GM23338 (cell line): ENCODE data around the gene OBI1. TPM values are rescaled to one million over a fixed set of nuclear protein-coding genes. Genes with fewer than 3 reads are reported as not detected.

Experiments used
- ATAC-seq: fragments of 200-7000 bp; cut with Tn5 transposase; 3 replicates; pipeline ENCODE4 v1.9.1; 2020
- DNase-seq: peaks from one replicate; pipeline ENCODE4 v3.0.0-alpha.2; 2015; ENCODE audit warnings: low spot score
- H2AFZ ChIP-seq: fragments of 200-600 bp; sonication (generic); 2 replicates; pipeline ENCODE4 v1.8.0; 2016; ENCODE audit warnings: antibody characterized with exemption, mild to moderate bottlenecking, moderate library complexity
- H3F3A ChIP-seq: fragments of 200-600 bp; sonication (generic); replicated peaks from 2 replicates; pipeline ENCODE4 v1.8.0; 2017; ENCODE audit warnings: antibody characterized with exemption, mixed run types, low read depth
- H3K27ac ChIP-seq: fragments of 200-600 bp; sonication (generic); 2 replicates; pipeline ENCODE4 v1.6.1; 2016; ENCODE audit warnings: low read depth
- H3K27me3 ChIP-seq: fragments of 200-600 bp; sonication (generic); 2 replicates; pipeline ENCODE4 v1.8.0; 2016; ENCODE audit warnings: mild to moderate bottlenecking, mixed run types, moderate library complexity; ENCODE audit not compliant: insufficient read depth
- H3K36me3 ChIP-seq: fragments of 200-600 bp; sonication (generic); 2 replicates; pipeline ENCODE4 v1.8.0; 2016; ENCODE audit warnings: mild to moderate bottlenecking; ENCODE audit not compliant: insufficient read depth
- H3K4me1 ChIP-seq: fragments of 200-600 bp; sonication (generic); 2 replicates; pipeline ENCODE4 v1.8.0; 2016; ENCODE audit warnings: mild to moderate bottlenecking, moderate library complexity; ENCODE audit not compliant: insufficient read depth
- H3K4me2 ChIP-seq: fragments of 200-600 bp; sonication (generic); 2 replicates; pipeline ENCODE4 v1.7.1; 2017; ENCODE audit warnings: mixed run types
- H3K4me3 ChIP-seq: fragments of 200-600 bp; sonication (generic); 2 replicates; pipeline ENCODE4 v1.6.1; 2016; ENCODE audit warnings: mixed run types
- H3K79me2 ChIP-seq: fragments of 200-600 bp; sonication (generic); replicated peaks from 2 replicates; pipeline ENCODE4 v1.8.0; 2017; ENCODE audit warnings: mild to moderate bottlenecking; ENCODE audit not compliant: insufficient read depth
- H3K9me2 ChIP-seq: fragments of 200-600 bp; sonication (generic); 2 replicates; pipeline ENCODE4 v1.8.0; 2017; ENCODE audit not compliant: insufficient read depth
- H4K20me1 ChIP-seq: fragments of 200-600 bp; sonication (generic); replicated peaks from 2 replicates; pipeline ENCODE4 v1.8.0; 2017; ENCODE audit warnings: mild to moderate bottlenecking; ENCODE audit not compliant: insufficient read depth
- H3K27ac Mint-ChIP-seq: 2 replicates; pipeline ENCODE4 v1.8.0; 2020; ENCODE audit warnings: inconsistent platforms, mild to moderate bottlenecking, moderate library complexity, mixed read lengths
- H3K27me3 Mint-ChIP-seq: 3 replicates; pipeline ENCODE4 v1.8.0; 2022; ENCODE audit warnings: low read depth, mild to moderate bottlenecking, moderate library complexity, mixed read lengths, inconsistent platforms; ENCODE audit not compliant: insufficient read depth, poor library complexity
- H3K36me3 Mint-ChIP-seq: 3 replicates; pipeline ENCODE4 v1.8.0; 2021; ENCODE audit warnings: low read depth, mild to moderate bottlenecking, inconsistent platforms, moderate library complexity, mixed read lengths
- H3K4me1 Mint-ChIP-seq: 3 replicates; pipeline ENCODE4 v1.8.0; 2020; ENCODE audit warnings: mild to moderate bottlenecking, inconsistent platforms, mixed read lengths
- H3K4me3 Mint-ChIP-seq: 3 replicates; pipeline ENCODE4 v1.8.0; 2021; ENCODE audit warnings: moderate library complexity, mild to moderate bottlenecking, inconsistent platforms, mixed read lengths
- H3K9me3 Mint-ChIP-seq: 3 replicates; pipeline ENCODE4 v1.8.0; 2020; ENCODE audit warnings: moderate library complexity, mild to moderate bottlenecking, inconsistent platforms, mixed read lengths
- CTCF ChIP-seq, 2 experiments: fragments of 200-600 bp in 1 of 2; sonication (generic) in 1 of 2; conservative IDR thresholded peaks; 2 replicates each; pipeline versions ENCODE4 v1.5.1 to v1.6.1; 2016 to 2017; ENCODE audit warnings: antibody characterized with exemption in 2 of 2, low read depth in 2 of 2, mild to moderate bottlenecking in 2 of 2, moderate library complexity in 1 of 2
- EZH2 ChIP-seq: fragments of 200-600 bp; sonication (generic); IDR thresholded peaks from one replicate; pipeline ENCODE4 v1.8.0; 2017; ENCODE audit warnings: antibody characterized with exemption, mild to moderate bottlenecking, low read depth; ENCODE audit not compliant: unreplicated experiment
- EZH2phosphoT487 ChIP-seq: fragments of 200-600 bp; sonication (generic); IDR thresholded peaks from one replicate; pipeline ENCODE4 v1.8.1; 2018; ENCODE audit warnings: antibody characterized with exemption; ENCODE audit not compliant: unreplicated experiment
- NANOG ChIP-seq: IDR thresholded peaks from 2 replicates; pipeline ENCODE4 v1.6.1; 2016; ENCODE audit warnings: antibody characterized with exemption, borderline replicate concordance
- REST ChIP-seq: IDR thresholded peaks from one replicate; pipeline ENCODE4 v1.6.1; 2018; ENCODE audit warnings: antibody characterized with exemption; ENCODE audit not compliant: unreplicated experiment
- polyA plus RNA-seq: library from polyadenylated mRNA; unstranded; fragments of >200 nt; fragmentation: Nextera tagmentation; extraction: Ambion mirVana; gene quantifications from 2 replicates; pipeline ENCODE4 v1.2.1, GENCODE V29; 2016
- total RNA-seq: library from RNA; depleted of rRNA; stranded (reverse); fragments of >200 nt; shearing (Covaris generic); gene quantifications from 2 replicates; pipeline ENCODE4 v1.2.3, GENCODE V29; 2014

The OBI1 gene
- total and polyA plus RNA-seq, 2 experiments from 2014 or later, result 8.2 to 11.1 TPM

GRCh38 chr13:78596399-78596735 lies 62.6 kb downstream of the OBI1 start:
- H3K27ac Mint-ChIP-seq, result no peak overlapping the region
- DNase-seq (peak; percentile 53), ATAC-seq (peak; percentile 64)
- no peaks in the 10 kb centered on the region; the same call in none of the 2 replicates for H4K20me1 ChIP-seq
- H3K36me3 Mint-ChIP-seq, result no peaks in the 10 kb centered on the region; the same call in 2 of the 3 replicates
- H3K27ac ChIP-seq, result no peak overlapping the region
- TF ChIP-seq EZH2, result no peak
- peak; percentile 82 for TF ChIP-seq EZH2phosphoT487
- peaks cover 63% of the 10 kb centered on the region for H3K4me1 ChIP-seq
- no peak overlapping the region; the same call in 1 of the 2 replicates for H2AFZ ChIP-seq
- H3K9me2 ChIP-seq, result no peaks in the 10 kb centered on the region
- H3K27me3 ChIP-seq, result peaks cover 100% of the 10 kb centered on the region
- H3K4me3 Mint-ChIP-seq, result peak overlapping the region; percentile 63
- H3K4me2 ChIP-seq, result peak overlapping the region; percentile 85
- no peaks in the 10 kb centered on the region for H3K36me3 ChIP-seq
- peaks cover 9% of the 10 kb centered on the region; the same call in 1 of the 2 replicates for H3F3A ChIP-seq
- H3K27me3 Mint-ChIP-seq, result peaks cover 99% of the 10 kb centered on the region
- no peaks in the 10 kb centered on the region for H3K79me2 ChIP-seq
- peak overlapping the region; percentile 57 for H3K4me3 ChIP-seq
- peaks cover 59% of the 10 kb centered on the region for H3K4me1 Mint-ChIP-seq
- H3K9me3 Mint-ChIP-seq, result peaks cover 8% of the 10 kb centered on the region

- H3K27ac Mint-ChIP-seq, result no peak overlapping the region
- H3K27me3 ChIP-seq, result peaks cover 100% of the 10 kb centered on the region
- H3K27me3 Mint-ChIP-seq, result peaks cover 93% of the 10 kb centered on the region
- H3K9me3 Mint-ChIP-seq, result peaks cover 6% of the 10 kb centered on the region
- no peaks in the 10 kb centered on the region; the same call in 2 of the 3 replicates for H3K36me3 Mint-ChIP-seq
- DNase-seq (peak; percentile 75), ATAC-seq (peak; percentile 63)
- H3K27ac ChIP-seq, result no peak overlapping the region
- peaks cover 9% of the 10 kb centered on the region; the same call in 1 of the 2 replicates for H3F3A ChIP-seq
- no peaks in the 10 kb centered on the region for H3K79me2 ChIP-seq
- peaks cover 69% of the 10 kb centered on the region for H3K4me1 ChIP-seq
- peak overlapping the region; percentile 85 for H3K4me2 ChIP-seq
- H3K9me2 ChIP-seq, result no peaks in the 10 kb centered on the region
- H3K4me3 ChIP-seq, result peak overlapping the region; percentile 57
- peak overlapping the region; percentile 63 for H3K4me3 Mint-ChIP-seq
- no peaks in the 10 kb centered on the region; the same call in none of the 2 replicates for H4K20me1 ChIP-seq
- TF ChIP-seq NANOG (no peak), CTCF (conservative IDR thresholded peaks at IDR 0.05; ENCODE audit: low read depth in 2 of 2) (peak in 1 of 2 experiments; percentile 9; a peak in 1 of 4 replicates)
- H3K4me1 Mint-ChIP-seq, result peaks cover 56% of the 10 kb centered on the region
- peak overlapping the region; percentile 84 for H2AFZ ChIP-seq
- H3K36me3 ChIP-seq, result no peaks in the 10 kb centered on the region
These were observed 63.2 kb downstream of the OBI1 start for GRCh38 chr13:78595495-78596398.

GRCh38 chr13:78594456-78594975 lies 64.4 kb downstream of the OBI1 start:
- Histone ChIP-seq H3K4me1 (peaks cover 72% of the 10 kb centered on the region), H3F3A (peaks cover 9% of the 10 kb centered on the region; the same call in 1 of the 2 replicates), H3K27ac (no peak overlapping the region), H4K20me1 (no peaks in the 10 kb centered on the region; the same call in none of the 2 replicates), H3K27me3 (peaks cover 100% of the 10 kb centered on the region), H3K36me3 (no peaks in the 10 kb centered on the region), H3K4me3 (peak overlapping the region; percentile 57), H3K9me2 (no peaks in the 10 kb centered on the region), H2AFZ (no peak overlapping the region), H3K4me2 (peak overlapping the region; percentile 85), H3K79me2 (no peaks in the 10 kb centered on the region)
- H3K27me3 Mint-ChIP-seq, result peaks cover 86% of the 10 kb centered on the region
- TF ChIP-seq EZH2 (peak; percentile 70), REST (no peak)
- peak overlapping the region; percentile 68 for H3K4me3 Mint-ChIP-seq
- DNase-seq (no peak), ATAC-seq (no peak)
- H3K9me3 Mint-ChIP-seq, result peaks cover 4% of the 10 kb centered on the region; the same call in 1 of the 3 replicates
- no peak overlapping the region for H3K27ac Mint-ChIP-seq
- peaks cover 46% of the 10 kb centered on the region for H3K4me1 Mint-ChIP-seq
- no peaks in the 10 kb centered on the region for H3K36me3 Mint-ChIP-seq
